Adrenal gland (tissue), 12 donors: ENCODE data around the gene TMEM9. TPM values are rescaled to one million over a fixed set of nuclear protein-coding genes. Genes with fewer than 3 reads are reported as not detected.

ENCODE experiments used
- DNase-seq, 7 donors: peaks; one replicate each; pipeline ENCODE4 v3.0.0-alpha.2; 2019 to 2020
- H3K27ac ChIP-seq, 5 donors: fragments of 200-600 bp; sonication (generic) in 4 of 5; 1 replicate in 3 of 5; 2 replicates in 2 of 5; pipeline versions ENCODE4 v1.5.1 to v1.8.0; 2016 to 2020; ENCODE audit warnings: mild to moderate bottlenecking in 1 of 5
- H3K27me3 ChIP-seq: fragments of 200-600 bp; 2 replicates; pipeline ENCODE4 v1.8.0; 2021
- H3K36me3 ChIP-seq, 2 donors: fragments of 200-600 bp; replicated peaks in 1 of 2; 1 replicate in 1 of 2; 2 replicates in 1 of 2; pipeline versions ENCODE4 v1.5.1 to v1.8.0; 2018 to 2022
- H3K4me1 ChIP-seq, 2 donors: fragments of 200-600 bp; replicated peaks in 1 of 2; 1 replicate in 1 of 2; 2 replicates in 1 of 2; pipeline versions ENCODE4 v1.5.1 to v1.8.0; 2018 to 2021
- H3K4me3 ChIP-seq, 4 donors: fragments of 200-600 bp; sonication (generic) in 3 of 4; one replicate each; pipeline ENCODE4 v1.5.1; 2016 to 2018
- H3K9me3 ChIP-seq, 3 donors: fragments of 200-600 bp; sonication (generic) in 1 of 3; replicated peaks in 1 of 3; 1 replicate in 2 of 3; 2 replicates in 1 of 3; pipeline versions ENCODE4 v1.5.1 to v1.8.0; 2016 to 2021
- CTCF ChIP-seq, 6 experiments: fragments of 450-650 bp in 4 of 6; fragments of 200-600 bp in 2 of 6; sonication (generic) in 1 of 6; IDR thresholded peaks; 1 replicate in 5 of 6; 2 replicates in 1 of 6; pipeline versions ENCODE4 v1.5.1 to v1.8.0; 2016 to 2021; ENCODE audit warnings: antibody characterized with exemption in 6 of 6, mild to moderate bottlenecking in 2 of 6, moderate library complexity in 1 of 6
- POLR2A ChIP-seq, 2 donors: fragments of 450-650 bp; IDR thresholded peaks; one replicate each; pipeline ENCODE4 v1.6.1; 2017; ENCODE audit warnings: antibody characterized with exemption in 2 of 2, mild to moderate bottlenecking in 2 of 2, moderate library complexity in 1 of 2
- WGBS, 4 donors: extraction: QIAGEN DNeasy Blood & Tissue Kit in 2 of 4; methylation state at CpG; one replicate each; pipeline versions ENCODE4 v1.1.5 to v1.1.7; 2013 to 2017; 5-methylcytosine and 5-hydroxymethylcytosine counted together
- intact Hi-C, 2 donors: fragments of 100-400 bp; cut with DNase I; formaldehyde crosslinking; loops; one replicate each; pipeline versions ENCODE4 v1.14.1 to v1.15.0; 2022 to 2023
- polyA plus RNA-seq, 3 donors: library from polyadenylated mRNA; stranded (reverse); fragments of 200-250 nt in 2 of 3; fragments of 350-450 nt in 1 of 3; fragmentation: Illumina TruSeq in 1 of 3; extraction: RNeasy Lipid Tissue Mini Kit (QIAGEN cat#74804) in 1 of 3; gene quantifications; one replicate each; pipeline ENCODE4 v1.2.3, GENCODE V29; 2013 to 2014
- total RNA-seq, 9 donors: library from RNA; depleted of rRNA in 4 of 9; stranded (reverse); fragments of >200 nt in 4 of 9; fragments of 120-200 nt in 1 of 9; fragmentation: NEBNext Ultra II Directional in 1 of 9; extraction: Animal tissue kit (Norgen Biotek cat#: 25700) in 1 of 9; gene quantifications; one replicate each; pipeline versions ENCODE4 v1.1.0 to v1.2.4, GENCODE V29; 2013 to 2023
- donor health status: healthy with polysubstance abuse.
- donor health status: Bipolar disorder and iron deficiency.
- donor health status: DM: yes; HTN: yes; CAD: no.
- donor health status: DM: no; HTN: no; CAD: no.
- donor health status: DM: no; HTN: no; CAD: no.
- donor health status: DM: yes; HTN: yes; CAD: no.

Gene TMEM9
- total and polyA plus RNA-seq, 12 donors = 78.5 to 283 (median 127) TPM

- 92 to 97% (median 94%) methylated on average over 14 to 17 of the region's 17 CpGs for WGBS, 4 donors
- Histone ChIP-seq H3K27ac (no peak overlapping the region), H3K4me1 (peaks cover 0 to 3% of the 10 kb centered on the region in 2 donors), H3K36me3 (peaks cover 0 to 75% of the 10 kb centered on the region in 2 donors), H3K27me3 (no peaks in the 10 kb centered on the region), H3K4me3 (no peak overlapping the region), H3K9me3 (no peaks in the 10 kb centered on the region)
- TF ChIP-seq CTCF (IDR thresholded peaks at IDR 0.05) = no peak
- no peak for TF ChIP-seq POLR2A (IDR thresholded peaks at IDR 0.05)
- intact Hi-C loops = loop anchor here in 1 of 2 donors (10.0 kb wide), 1 partner anchor 58 kb away; no protein-coding TSS in a partner anchor
- DNase-seq = peak in 1 of 7 donors; percentile 3
Observed at GRCh38 chr1:201146626-201147390, 7.5 kb downstream of the TMEM9 start.

- no peak overlapping the region for H3K4me3 ChIP-seq
- TF ChIP-seq CTCF (IDR thresholded peaks at IDR 0.05) = no peak
- no peak for TF ChIP-seq POLR2A (IDR thresholded peaks at IDR 0.05)
- no peaks in the 10 kb centered on the region for H3K27me3 ChIP-seq
- no peak overlapping the region for H3K27ac ChIP-seq
- DNase-seq = peak in 1 of 7 donors; percentile 1
- no peaks in the 10 kb centered on the region for H3K9me3 ChIP-seq
- H3K36me3 ChIP-seq = peaks cover 0 to 78% of the 10 kb centered on the region in 2 donors
- 86 to 96% (median 92%) methylated on average over 7 of the region's 7 CpGs for WGBS, 4 donors
- peaks cover 0 to 3% of the 10 kb centered on the region in 2 donors for H3K4me1 ChIP-seq
- intact Hi-C loops = loop anchor here in 1 of 2 donors (10.0 kb wide), 1 partner anchor 59 kb away; no protein-coding TSS in a partner anchor
Observed at GRCh38 chr1:201145816-201146215, 8.5 kb downstream of the TMEM9 start.

DNA sequence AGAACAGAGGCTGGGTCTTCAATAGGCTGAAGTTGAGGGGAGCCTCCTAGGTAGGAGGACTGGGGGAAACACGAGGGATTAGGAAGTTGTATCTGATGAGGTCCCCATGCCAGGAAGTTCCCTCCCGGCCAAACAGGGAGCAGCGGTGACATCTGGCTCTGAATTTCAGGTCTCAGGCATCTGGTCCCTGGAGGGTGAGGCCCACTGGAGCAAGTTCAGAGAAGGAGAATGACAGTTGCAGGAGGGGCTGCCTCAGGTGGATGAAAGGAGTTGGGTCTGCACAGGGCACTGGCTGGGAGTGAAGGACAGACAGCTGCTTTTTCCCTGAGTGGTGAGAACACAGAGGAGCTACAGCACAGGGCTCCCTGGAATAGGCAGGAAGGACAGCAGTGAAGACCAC, 9.1 kb downstream of the TMEM9 start:
- WGBS, 4 donors = 81 to 91% (median 85%) methylated on average over 3 of the region's 3 CpGs
- peaks cover 0 to 3% of the 10 kb centered on the region in 2 donors for H3K4me1 ChIP-seq
- TF ChIP-seq POLR2A (IDR thresholded peaks at IDR 0.05) (no peak), CTCF (IDR thresholded peaks at IDR 0.05) (no peak)
- intact Hi-C loops = loop anchor here in 1 of 2 donors (10.0 kb wide), 1 partner anchor 60 kb away; no protein-coding TSS in a partner anchor
- H3K36me3 ChIP-seq = peaks cover 0 to 80% of the 10 kb centered on the region in 2 donors
- no peak overlapping the region for H3K4me3 ChIP-seq
- DNase-seq = no peak
- no peaks in the 10 kb centered on the region for H3K27me3 ChIP-seq
- H3K27ac ChIP-seq = no peak overlapping the region
- no peaks in the 10 kb centered on the region for H3K9me3 ChIP-seq

DNA sequence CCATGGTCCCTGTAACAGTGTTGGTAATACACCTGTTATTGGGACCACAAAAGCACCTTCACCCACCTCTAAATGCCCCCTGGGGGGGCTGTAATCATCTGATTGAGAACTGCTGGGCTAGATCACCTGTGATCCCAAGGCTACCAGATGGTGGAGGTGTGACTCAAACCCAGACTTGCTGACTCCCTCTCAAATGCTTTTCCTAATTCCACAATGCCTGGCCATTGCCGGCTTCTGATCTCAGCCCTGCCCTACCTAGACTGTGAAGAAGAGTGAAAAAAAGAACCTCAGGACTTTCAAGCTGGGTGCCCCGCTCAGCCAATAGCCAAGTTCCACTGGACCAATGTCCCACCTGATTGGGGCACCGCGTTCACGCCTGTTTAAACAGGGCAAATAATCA, 9.6 kb downstream of the TMEM9 start:
- Histone ChIP-seq H3K4me1 (peaks cover 0 to under 1% of the 10 kb centered on the region in 2 donors), H3K4me3 (no peak overlapping the region), H3K9me3 (no peaks in the 10 kb centered on the region), H3K27ac (no peak overlapping the region), H3K27me3 (no peaks in the 10 kb centered on the region), H3K36me3 (peaks cover 0 to 78% of the 10 kb centered on the region in 2 donors)
- DNase-seq = peak in 1 of 7 donors; percentile 3
- TF ChIP-seq POLR2A (IDR thresholded peaks at IDR 0.05) (no peak), CTCF (IDR thresholded peaks at IDR 0.05) (no peak)
- intact Hi-C loops = loop anchor here in 1 of 2 donors (10.0 kb wide), 1 partner anchor 60 kb away; no protein-coding TSS in a partner anchor
- WGBS, 4 donors = 73 to 87% (median 76%) methylated on average over 4 to 5 of the region's 5 CpGs
